K562 (cell line): Measurements from ENCODE around the gene STARD8. TPM values are rescaled to one million over a fixed set of nuclear protein-coding genes. Genes with fewer than 3 reads are reported as not detected.

Source experiments
- ATAC-seq: fragments of 200-7000 bp; cut with Tn5 transposase; 3 replicates; pipeline ENCODE4 v1.9.1; 2020; ENCODE audit warnings: moderate library complexity
- BruUV-seq: library from RNA; stranded (reverse); fragments of 400-500 nt; replicated peaks from 2 replicates; lab custom pipeline; 2021; lab: Mats Ljungman, UMichigan
- CTCF ChIA-PET: fragments of 300-600 bp; formaldehyde crosslinking; extraction: SDS; loops from one replicate; lab custom pipeline; 2021; ENCODE audit warnings: low intra/inter-chr PET ratio; lab: Yijun Ruan, JAX
- POLR2A ChIA-PET: fragments of 300-600, 350-650 bp; sonication (Branson Sonifier 250); formaldehyde crosslinking; extraction: SDS; loops from one replicate; lab custom pipeline; 2021; ENCODE audit warnings: antibody characterized with exemption, inconsistent platforms; lab: Yijun Ruan, JAX
- DNase-seq, 4 experiments: peaks; one replicate each; pipeline versions ENCODE4 v3.0.0 to v3.0.0-alpha.2; 2011 to 2018; ENCODE audit warnings: low spot score in 3 of 4, mixed read lengths in 3 of 4; ENCODE audit errors: extremely low read depth in 1 of 4
- FAIRE-seq: peaks from 2 replicates; lab custom pipeline; 2011; peaks lifted over from hg19 to GRCh38; lab: Jason Lieb, UNC
- H2AFZ ChIP-seq: 2 replicates; pipeline ENCODE4 v1.6.0; 2011; ENCODE audit warnings: low read depth, low read length, control low read depth, inconsistent platforms
- H3K27ac ChIP-seq: fragments of 200-600 bp; 3 replicates; pipeline ENCODE4 v1.8.0; 2011; ENCODE audit warnings: low read depth, mild to moderate bottlenecking, control low read depth, inconsistent platforms, low read length, moderate library complexity, mixed read lengths; ENCODE audit errors: extremely low read depth
- H3K27me3 ChIP-seq, 2 experiments: fragments of 300-600 bp in 1 of 2; 2 replicates in 1 of 2; 3 replicates in 1 of 2; pipeline versions ENCODE4 v1.6.0 to v1.8.0; 2011; ENCODE audit warnings: inconsistent platforms in 2 of 2, low read length in 2 of 2, mild to moderate bottlenecking in 1 of 2, mixed read lengths in 1 of 2, moderate library complexity in 1 of 2; ENCODE audit not compliant: control insufficient read depth in 2 of 2, insufficient read depth in 2 of 2
- H3K36me3 ChIP-seq: fragments of 300-600 bp; 3 replicates; pipeline ENCODE4 v1.8.0; 2011; ENCODE audit warnings: mild to moderate bottlenecking, low read length, inconsistent platforms; ENCODE audit not compliant: control insufficient read depth, insufficient read depth
- H3K4me1 ChIP-seq, 2 experiments: fragments of 200-600 bp in 1 of 2; replicated peaks in 1 of 2; 2 replicates in 1 of 2; 3 replicates in 1 of 2; pipeline versions ENCODE4 v1.5.1 to v1.8.0; 2011; ENCODE audit warnings: inconsistent platforms in 2 of 2, low read length in 2 of 2, mild to moderate bottlenecking in 1 of 2, mixed read lengths in 1 of 2, moderate library complexity in 1 of 2; ENCODE audit not compliant: control insufficient read depth in 2 of 2, insufficient read depth in 2 of 2
- H3K4me2 ChIP-seq: 2 replicates; pipeline ENCODE4 v1.6.1; 2011; ENCODE audit warnings: low read length, control low read depth, inconsistent platforms, mixed read lengths; ENCODE audit not compliant: insufficient read depth
- H3K4me3 ChIP-seq: fragments of 200-600 bp; sonication (generic), shearing (Covaris generic); 2 replicates; pipeline ENCODE4 v1.5.1; 2016; ENCODE audit warnings: control low read depth, inconsistent platforms
- H3K79me2 ChIP-seq: fragments of 200-600 bp; 3 replicates; pipeline ENCODE4 v1.8.0; 2011; ENCODE audit warnings: low read length, inconsistent platforms; ENCODE audit not compliant: control insufficient read depth, insufficient read depth
- H3K9ac ChIP-seq, 2 experiments: 2 replicates each; pipeline versions ENCODE4 v1.6.0 to v1.6.1; 2011; ENCODE audit warnings: low read depth in 2 of 2, low read length in 2 of 2, control low read depth in 1 of 2, inconsistent platforms in 1 of 2, mild to moderate bottlenecking in 1 of 2, mixed read lengths in 1 of 2; ENCODE audit not compliant: insufficient read depth in 1 of 2
- H3K9me1 ChIP-seq: one replicate; pipeline ENCODE4 v1.6.0; 2011; ENCODE audit warnings: inconsistent platforms, mild to moderate bottlenecking, low read length, moderate library complexity; ENCODE audit not compliant: control insufficient read depth, insufficient read depth
- H3K9me3 ChIP-seq: replicated peaks from 2 replicates; pipeline ENCODE4 v1.5.1; 2011; ENCODE audit warnings: low read depth, low read length, inconsistent platforms; ENCODE audit not compliant: control insufficient read depth, insufficient read depth
- H4K20me1 ChIP-seq: replicated peaks from 2 replicates; pipeline ENCODE4 v1.6.1; 2011; ENCODE audit warnings: low read length, inconsistent platforms, mixed read lengths; ENCODE audit not compliant: control insufficient read depth, insufficient read depth
- ARNT ChIP-seq, 2 experiments: fragments of 450-650 bp; IDR thresholded peaks; 2 replicates each; pipeline ENCODE4 v1.6.1; 2016; ENCODE audit warnings: mild to moderate bottlenecking in 1 of 2
- E4F1 ChIP-seq: fragments of 250-450 bp; sonication (Bioruptor Pico); IDR thresholded peaks from 2 replicates; pipeline ENCODE4 v1.5.0; 2021; ENCODE audit warnings: mild to moderate bottlenecking, borderline replicate concordance
- TCF15 ChIP-seq: fragments of 250-450 bp; sonication (Bioruptor Pico); IDR thresholded peaks from 2 replicates; pipeline ENCODE4 v1.8.0; 2022; ENCODE audit warnings: moderate library complexity, mild to moderate bottlenecking, inconsistent platforms
- ZBTB1 ChIP-seq: sonication (generic); formaldehyde crosslinking; IDR thresholded peaks from 2 replicates; pipeline ENCODE4 v1.8.1; 2023; ENCODE audit warnings: missing genetic modification reagents, low read depth, mild to moderate bottlenecking, borderline replicate concordance
- ZNF75A ChIP-seq: fragments of 450-650 bp; formaldehyde crosslinking; IDR thresholded peaks from 2 replicates; pipeline ENCODE4 v1.4.0; 2020; ENCODE audit warnings: mild to moderate bottlenecking
- WGBS: fragments of 100-300 bp; shearing (Covaris generic); methylation state at CpG from one replicate; pipeline ENCODE4 v1.1.6; 2016; ENCODE audit warnings: low coverage, mixed read lengths; ENCODE audit not compliant: insufficient coverage; ENCODE audit errors: missing lambda C conversion rate; 5-methylcytosine and 5-hydroxymethylcytosine counted together
- in situ Hi-C: fragments of 300-500 bp; cut with MboI; formaldehyde crosslinking; loops from 4 replicates; pipeline ENCODE4 v1.15.0; 2018; ENCODE audit warnings: inconsistent platforms, mixed read lengths
- intact Hi-C: fragments of 100-400 bp; cut with micrococcal nuclease; formaldehyde crosslinking; loops from 2 replicates; pipeline ENCODE4 v1.14.2; 2022
- polyA plus RNA-seq, 8 experiments: library from polyadenylated mRNA; depleted of rRNA in 4 of 8; stranded (reverse) in 5 of 8; unstranded in 3 of 8; fragments of >200 nt; fragmentation: Nextera tagmentation in 2 of 8; fragmentation: Illumina TruSeq in 1 of 8; extraction: Ambion mirVana in 2 of 8; extraction: Trizol in 1 of 8; gene quantifications; 2 replicates each; pipeline versions ENCODE4 v1.2.1 to v1.2.3, GENCODE V29; 2011 to 2014; ENCODE audit warnings: inconsistent platforms in 1 of 8, missing spikeins in 1 of 8
- total RNA-seq, 7 experiments: library from RNA; depleted of rRNA in 6 of 7; stranded (reverse); fragments of >200 nt in 6 of 7; fragmentation: Illumina TruSeq in 2 of 7; extraction: Trizol in 2 of 7; gene quantifications; 2 replicates each; pipeline versions ENCODE4 v1.2.1 to v1.2.3, GENCODE V29; 2011 to 2021; ENCODE audit warnings: low replicate concordance in 1 of 7

Gene STARD8
- total and polyA plus RNA-seq, 9 of the 15 experiments (the other 6 are each of a cell fraction or from before 2014, with no cell fraction given): 1.6 to 35.0 (median 15.9) TPM

- in situ Hi-C loops: no loop called here
- Histone ChIP-seq H3K36me3 (no peaks in the 10 kb centered on the region), H3K27ac (no peak overlapping the region), H3K4me3 (no peak overlapping the region), H3K4me2 (no peak overlapping the region), H4K20me1 (no peaks in the 10 kb centered on the region), H3K27me3 (no peaks in the 10 kb centered on the region), H3K4me1 (no peaks in the 10 kb centered on the region; a peak in 1 of 5 replicates), H3K9me3 (no peaks in the 10 kb centered on the region), H2AFZ (no peak overlapping the region), H3K9ac (no peak overlapping the region), H3K9me1 (no peaks in the 10 kb centered on the region), H3K79me2 (no peaks in the 10 kb centered on the region)
- ChIA-PET CTCF (no interaction called here), POLR2A (interaction anchor here (1.0 kb wide), 1 partner anchor 93 kb away, joined by 3 read pairs; no protein-coding TSS in a partner anchor)
- no peak for ATAC-seq
- no peak for DNase-seq
- no peak for TF ChIP-seq ARNT (IDR thresholded peaks at IDR 0.05)
- 23% methylated on average over 4 of the region's 4 CpGs for WGBS
- BruUV-seq: no TSS peak
- FAIRE-seq: no peak
- intact Hi-C loops: no loop called here
Observed at GRCh38 chrX:68631336-68631735, 16.1 kb upstream of the STARD8 start.

GRCh38 chrX:68632491-68632890 lies 15.0 kb upstream of the STARD8 start:
- no TSS peak for BruUV-seq
- Histone ChIP-seq H2AFZ (no peak overlapping the region), H3K4me1 (no peaks in the 10 kb centered on the region; a peak in 1 of 5 replicates), H3K9me3 (no peaks in the 10 kb centered on the region), H4K20me1 (no peaks in the 10 kb centered on the region), H3K9ac (no peak overlapping the region), H3K27me3 (no peaks in the 10 kb centered on the region), H3K9me1 (no peaks in the 10 kb centered on the region), H3K79me2 (no peaks in the 10 kb centered on the region), H3K4me2 (no peak overlapping the region), H3K4me3 (no peak overlapping the region), H3K27ac (no peak overlapping the region), H3K36me3 (no peaks in the 10 kb centered on the region)
- TF ChIP-seq TCF15 (CRISPR knock-in tag) (no peak), ZBTB1 (CRISPR knock-in tag) (no peak), ZNF75A (CRISPR knock-in tag) (no peak), E4F1 (CRISPR knock-in tag) (no peak)
- FAIRE-seq (no peak), DNase-seq (no peak), ATAC-seq (no peak)
- 38% methylated on average over 1 of the region's 2 CpGs for WGBS
- POLR2A ChIA-PET: interaction anchor here (1.0 kb wide), 1 partner anchor 94 kb away, joined by 3 read pairs; no protein-coding TSS in a partner anchor
- intact Hi-C loops: no loop called here
- in situ Hi-C loops: no loop called here
- CTCF ChIA-PET: no interaction called here
